ENCODE measurements around the gene RETN. TPM values are rescaled to one million over a fixed set of nuclear protein-coding genes. Genes with fewer than 3 reads are reported as not detected.

RETN gene
- total RNA-seq, 1 donor from 2014 or later = not detected

- FAIRE-seq = no peak
- no peak for TF ChIP-seq CTCF (IDR thresholded peaks at IDR 0.05; ENCODE audit: insufficient read depth, low read length, severe bottlenecking)
- Histone ChIP-seq H3K4me3 (ENCODE audit: low read depth, low read length) (peak within 1 kb of the TSS; percentile 79), H3K36me3 (ENCODE audit: control insufficient read depth, insufficient read depth, low read length) (peaks cover 4% of the 10 kb centered on the region), H3K27me3 (ENCODE audit: control insufficient read depth, insufficient read depth, low read length) (no peaks in the 10 kb centered on the region)
- DNase-seq (ENCODE audit: low read depth) = peak; percentile 47
These were observed 32.0 kb upstream of the RETN start, which contains the start of gene STXBP2 for GRCh38 chr19:7636691-7637373. Gene STXBP2, plus strand, starts transcription at chr19:7637110. Its CDS starts 40 bp downstream, at chr19:7637150.

- FAIRE-seq = no peak
These were observed 31.2 kb upstream of the RETN start for GRCh38 chr19:7637374-7638256.

GRCh38 chr19:7638802-7639465, 29.9 kb upstream of the RETN start:
- FAIRE-seq (no peak), DNase-seq (ENCODE audit: low read depth) (no peak)
- H3K36me3 ChIP-seq (ENCODE audit: control insufficient read depth, insufficient read depth, low read length) = peaks cover 12% of the 10 kb centered on the region
- no peak for TF ChIP-seq CTCF (IDR thresholded peaks at IDR 0.05; ENCODE audit: insufficient read depth, low read length, severe bottlenecking)
- H3K4me3 ChIP-seq (ENCODE audit: low read depth, low read length) = no peak overlapping the region
- H3K27me3 ChIP-seq (ENCODE audit: control insufficient read depth, insufficient read depth, low read length) = no peaks in the 10 kb centered on the region

More at GRCh38 chr19:7637374-7638256, 31.2 kb upstream of the RETN start:
- TF ChIP-seq CTCF (IDR thresholded peaks at IDR 0.05; ENCODE audit: insufficient read depth, low read length, severe bottlenecking) = no peak
- peak overlapping the region; percentile 79 for H3K4me3 ChIP-seq (ENCODE audit: low read depth, low read length)
- no peak for DNase-seq (ENCODE audit: low read depth)
- H3K36me3 ChIP-seq (ENCODE audit: control insufficient read depth, insufficient read depth, low read length) = peaks cover 9% of the 10 kb centered on the region
- H3K27me3 ChIP-seq (ENCODE audit: control insufficient read depth, insufficient read depth, low read length) = no peaks in the 10 kb centered on the region

- H3K4me3 ChIP-seq (ENCODE audit: low read depth, low read length) = no peak overlapping the region
- no peak for FAIRE-seq
- DNase-seq (ENCODE audit: low read depth) = no peak
- H3K36me3 ChIP-seq (ENCODE audit: control insufficient read depth, insufficient read depth, low read length) = peaks cover 14% of the 10 kb centered on the region
- H3K27me3 ChIP-seq (ENCODE audit: control insufficient read depth, insufficient read depth, low read length) = no peaks in the 10 kb centered on the region
- no peak for TF ChIP-seq CTCF (IDR thresholded peaks at IDR 0.05; ENCODE audit: insufficient read depth, low read length, severe bottlenecking)
These were observed 28.9 kb upstream of the RETN start for GRCh38 chr19:7639863-7640348.

GRCh38 chr19:7640803-7641202, 28.0 kb upstream of the RETN start:
- Histone ChIP-seq H3K4me3 (ENCODE audit: low read depth, low read length) (no peak overlapping the region), H3K27me3 (ENCODE audit: control insufficient read depth, insufficient read depth, low read length) (no peaks in the 10 kb centered on the region), H3K36me3 (ENCODE audit: control insufficient read depth, insufficient read depth, low read length) (peaks cover 14% of the 10 kb centered on the region)
- FAIRE-seq (no peak), DNase-seq (ENCODE audit: low read depth) (no peak)
- no peak for TF ChIP-seq CTCF (IDR thresholded peaks at IDR 0.05; ENCODE audit: insufficient read depth, low read length, severe bottlenecking)

All from bronchial epithelial cell (primary cell).